HG03432 (cell line): Measurements from ENCODE around the gene PNPLA8.
"Not testable (repeated sequence)": the region's sequence is repeated elsewhere in the genome, so short reads cannot be mapped to it uniquely, and the experiment has no call there.

Experiments used
- ATAC-seq: cut with Tn5 transposase; IDR thresholded peaks from one replicate; pipeline ENCODE4 v1.9.1; 2021; ENCODE audit warnings: mild to moderate bottlenecking, moderate library complexity; ENCODE audit not compliant: unreplicated experiment

Gene PNPLA8, protein sequence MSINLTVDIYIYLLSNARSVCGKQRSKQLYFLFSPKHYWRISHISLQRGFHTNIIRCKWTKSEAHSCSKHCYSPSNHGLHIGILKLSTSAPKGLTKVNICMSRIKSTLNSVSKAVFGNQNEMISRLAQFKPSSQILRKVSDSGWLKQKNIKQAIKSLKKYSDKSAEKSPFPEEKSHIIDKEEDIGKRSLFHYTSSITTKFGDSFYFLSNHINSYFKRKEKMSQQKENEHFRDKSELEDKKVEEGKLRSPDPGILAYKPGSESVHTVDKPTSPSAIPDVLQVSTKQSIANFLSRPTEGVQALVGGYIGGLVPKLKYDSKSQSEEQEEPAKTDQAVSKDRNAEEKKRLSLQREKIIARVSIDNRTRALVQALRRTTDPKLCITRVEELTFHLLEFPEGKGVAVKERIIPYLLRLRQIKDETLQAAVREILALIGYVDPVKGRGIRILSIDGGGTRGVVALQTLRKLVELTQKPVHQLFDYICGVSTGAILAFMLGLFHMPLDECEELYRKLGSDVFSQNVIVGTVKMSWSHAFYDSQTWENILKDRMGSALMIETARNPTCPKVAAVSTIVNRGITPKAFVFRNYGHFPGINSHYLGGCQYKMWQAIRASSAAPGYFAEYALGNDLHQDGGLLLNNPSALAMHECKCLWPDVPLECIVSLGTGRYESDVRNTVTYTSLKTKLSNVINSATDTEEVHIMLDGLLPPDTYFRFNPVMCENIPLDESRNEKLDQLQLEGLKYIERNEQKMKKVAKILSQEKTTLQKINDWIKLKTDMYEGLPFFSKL

DNA sequence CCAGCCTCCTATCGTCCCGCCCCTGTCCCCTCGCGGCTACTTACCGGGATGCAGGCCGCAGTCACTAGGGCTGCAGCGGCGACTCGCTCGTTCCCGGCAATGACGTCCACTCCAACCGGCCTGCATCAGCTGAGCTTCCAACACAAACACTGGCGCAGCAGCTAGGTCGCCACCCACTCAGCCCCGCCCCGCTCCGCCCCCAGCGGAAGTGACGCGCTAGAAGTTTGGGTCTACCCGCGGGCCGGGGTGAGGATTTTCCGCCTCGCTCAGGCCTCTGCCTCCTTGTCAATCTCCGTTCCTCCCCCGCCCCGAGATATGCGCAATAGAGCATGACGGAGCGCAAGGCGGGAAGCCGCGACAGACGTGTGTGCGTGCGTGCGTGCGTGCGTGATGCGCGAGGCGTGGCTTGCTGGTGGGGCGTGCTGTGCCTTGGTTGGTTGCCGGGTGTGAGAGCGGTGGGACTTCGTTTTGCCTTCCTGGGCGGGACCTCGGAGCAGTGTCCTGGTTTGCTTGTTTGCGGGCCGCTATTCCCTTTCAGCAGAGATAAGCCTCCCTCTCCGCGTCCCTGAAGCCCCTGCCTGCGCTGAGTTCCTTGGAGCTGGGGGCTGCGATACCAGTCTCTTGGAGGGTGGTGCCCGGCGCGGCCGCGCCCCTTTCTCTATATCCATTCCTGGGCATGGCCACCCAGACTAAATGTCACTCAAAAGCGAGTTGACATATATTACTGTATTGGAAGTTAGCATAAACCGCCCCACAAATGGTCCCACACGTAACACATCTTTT lies at the start of gene PNPLA8:
Gene PNPLA8 (minus strand): TSS at position 151 of the 783 bp plus-strand sequence. CDS start 10,644 bp downstream, outside the sequence.
- peak; percentile 95 for ATAC-seq

DNA sequence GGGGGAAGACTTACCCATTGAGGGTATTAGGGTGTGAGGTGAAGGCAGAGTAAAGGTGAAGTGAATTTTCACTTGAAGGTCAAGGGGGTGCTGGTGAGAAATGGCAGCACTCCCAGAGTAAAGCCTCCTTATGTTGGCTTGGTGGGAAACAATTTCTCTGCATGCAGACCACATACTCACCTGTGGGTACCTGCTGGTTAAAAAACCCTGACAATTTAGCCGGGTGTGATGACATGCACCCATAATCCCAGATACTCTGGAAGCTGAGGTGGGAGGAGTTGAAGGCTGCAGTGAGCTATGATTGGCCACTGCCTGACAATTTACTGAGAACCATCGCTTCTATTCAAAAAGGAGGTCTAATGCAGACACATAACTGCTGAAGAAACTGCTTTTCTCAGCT lies 49.2 kb upstream of the PNPLA8 start:
- ATAC-seq: no peak

- no peak for ATAC-seq
These were observed 46.5 kb upstream of the PNPLA8 start for GRCh38 chr7:108572480-108572879.

- ATAC-seq: peak; percentile 26
These were observed 44.3 kb upstream of the PNPLA8 start for GRCh38 chr7:108570146-108570755.

DNA sequence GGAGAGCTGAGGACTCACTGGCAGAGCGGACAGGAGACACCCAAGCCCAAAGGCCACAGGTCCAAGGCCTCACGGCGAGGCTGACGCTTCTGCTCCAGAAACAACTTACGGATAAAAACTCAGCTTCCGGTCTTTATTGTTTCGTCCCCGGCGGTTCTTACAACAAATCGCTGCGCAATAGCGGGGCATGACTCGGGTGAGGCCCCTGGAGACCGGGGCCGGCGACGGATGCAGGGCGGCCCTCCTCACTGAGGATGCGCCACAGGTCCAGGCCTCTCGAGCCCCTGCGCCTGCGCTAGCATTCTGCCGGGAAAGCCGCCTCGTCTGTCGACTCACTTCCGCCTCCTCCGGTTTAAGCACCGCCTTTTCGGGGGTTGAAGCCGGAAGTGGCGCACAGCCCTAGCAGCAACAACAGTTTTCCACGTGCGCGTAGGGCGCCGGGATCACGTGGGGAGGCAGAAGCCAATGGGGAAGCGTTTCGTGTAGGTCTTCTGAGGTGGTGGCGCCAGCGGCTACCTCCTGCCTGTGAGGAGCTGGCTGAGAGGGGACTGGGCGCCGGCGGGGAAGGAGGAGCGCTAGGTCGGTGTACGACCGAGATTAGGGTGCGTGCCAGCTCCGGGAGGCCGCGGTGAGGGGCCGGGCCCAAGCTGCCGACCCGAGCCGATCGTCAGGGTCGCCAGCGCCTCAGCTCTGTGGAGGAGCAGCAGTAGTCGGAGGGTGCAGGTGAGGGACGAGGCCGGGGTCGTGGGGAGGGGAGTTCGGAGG lies 43.6 kb upstream of the PNPLA8 start, which contains the start of the genes DNAJB9 and THAP5:
Gene DNAJB9 (plus strand): TSS at position 494 of the 765 bp plus-strand sequence. CDS start 1,853 bp downstream, outside the sequence.
Gene THAP5 (minus strand): TSS at position 326 of the 765 bp plus-strand sequence. CDS start 137 bp downstream, at position 189.
- ATAC-seq: peak; percentile 94

DNA sequence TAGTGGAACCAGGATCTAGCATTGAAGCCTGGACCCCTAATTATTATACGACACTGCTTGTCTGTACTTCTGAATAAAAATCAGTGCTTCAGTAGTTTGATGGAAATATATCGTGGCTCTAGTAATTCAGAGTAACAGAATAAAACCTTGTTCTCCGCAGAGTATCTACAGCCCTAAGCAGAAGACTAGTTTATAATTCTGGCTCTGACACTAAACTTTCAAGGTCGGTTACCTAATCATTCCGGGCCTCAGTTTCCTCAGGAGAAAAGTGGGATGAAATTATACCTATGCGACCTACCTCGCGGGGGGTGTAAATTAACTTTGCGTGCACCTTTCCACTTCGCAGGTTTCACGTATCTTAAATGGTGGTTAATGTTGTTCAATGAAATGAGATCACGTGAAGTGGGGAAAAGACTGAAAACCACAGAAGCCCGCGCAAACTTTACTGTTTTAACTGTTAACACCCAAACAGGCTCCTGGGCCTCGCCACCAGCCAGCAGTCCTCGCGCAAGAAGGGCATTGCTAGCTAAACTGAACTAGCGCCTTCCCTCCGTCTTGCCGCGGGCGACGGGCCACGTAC lies 43.0 kb upstream of the PNPLA8 start:
- ATAC-seq: no peak

DNA sequence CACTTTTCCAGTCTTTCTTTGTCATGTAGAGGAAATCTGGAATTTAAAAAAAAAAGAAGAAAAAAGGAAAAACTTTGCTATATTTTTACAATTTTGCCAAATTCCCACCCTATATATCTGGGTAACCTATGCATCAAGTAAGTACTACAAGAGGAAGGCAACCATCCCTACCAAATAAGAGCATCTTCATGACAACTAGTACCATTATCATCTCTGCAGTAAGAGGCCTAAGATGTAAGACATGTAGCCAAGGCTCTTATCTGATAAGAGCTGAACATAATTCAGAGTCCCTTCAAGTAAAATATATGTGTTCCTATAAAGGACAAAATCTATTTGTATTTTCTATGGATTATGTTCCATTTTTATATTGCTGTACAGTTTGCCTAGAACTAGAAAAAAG lies 40.1 kb upstream of the PNPLA8 start:
- no peak for ATAC-seq

GRCh38 chr7:108561047-108561619 lies 35.2 kb upstream of the PNPLA8 start:
- ATAC-seq: no peak

- ATAC-seq: no peak
These were observed 33.3 kb upstream of the PNPLA8 start for GRCh38 chr7:108559253-108559652.

DNA sequence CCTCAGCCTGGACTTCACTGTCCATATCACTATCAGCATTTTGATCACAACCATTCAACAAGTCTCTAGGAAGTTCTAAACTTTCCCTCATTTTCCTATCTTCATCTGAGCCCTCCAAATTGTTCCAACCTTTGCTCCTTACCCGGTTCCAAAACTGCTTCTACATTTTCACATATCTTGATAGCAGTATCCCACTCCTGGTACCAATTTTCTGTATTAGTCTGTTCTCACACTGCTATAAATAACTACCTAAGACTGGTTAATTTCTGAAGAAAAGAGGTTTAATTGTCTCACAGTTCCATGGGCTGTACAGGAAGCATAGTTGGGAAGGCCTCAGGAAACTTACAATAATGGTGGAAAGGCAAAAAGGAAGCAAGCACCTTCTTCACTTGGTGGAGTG lies 31.7 kb upstream of the PNPLA8 start:
- no peak for ATAC-seq

- ATAC-seq: no peak
These were observed 31.3 kb upstream of the PNPLA8 start for GRCh38 chr7:108557191-108557590.

GRCh38 chr7:108556665-108557064 lies 30.7 kb upstream of the PNPLA8 start:
- not testable (repeated sequence) for ATAC-seq

GRCh38 chr7:108548141-108548896 lies 22.4 kb upstream of the PNPLA8 start:
- ATAC-seq: not testable (repeated sequence)

GRCh38 chr7:108541478-108541877 lies 15.5 kb upstream of the PNPLA8 start:
- ATAC-seq: no peak

DNA sequence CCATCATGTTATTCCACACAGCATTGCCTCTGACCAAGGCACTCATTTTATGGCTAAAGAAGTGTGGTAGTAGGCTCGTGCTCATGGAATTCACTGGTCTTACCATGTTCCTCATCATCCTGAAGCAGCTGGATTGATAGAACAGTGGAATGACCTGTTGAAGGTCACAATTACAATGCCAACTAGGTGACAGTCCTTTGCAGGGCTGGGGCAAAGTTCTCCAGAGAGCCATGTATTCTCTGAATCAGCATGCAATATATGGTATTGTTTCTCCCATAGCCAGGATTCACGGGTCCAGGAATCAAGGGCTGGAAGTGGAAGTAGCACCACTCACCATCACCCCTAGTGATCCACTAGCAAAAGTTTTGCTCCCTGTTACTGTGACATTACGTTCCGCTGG lies 12.8 kb upstream of the PNPLA8 start:
- not testable (repeated sequence) for ATAC-seq

DNA sequence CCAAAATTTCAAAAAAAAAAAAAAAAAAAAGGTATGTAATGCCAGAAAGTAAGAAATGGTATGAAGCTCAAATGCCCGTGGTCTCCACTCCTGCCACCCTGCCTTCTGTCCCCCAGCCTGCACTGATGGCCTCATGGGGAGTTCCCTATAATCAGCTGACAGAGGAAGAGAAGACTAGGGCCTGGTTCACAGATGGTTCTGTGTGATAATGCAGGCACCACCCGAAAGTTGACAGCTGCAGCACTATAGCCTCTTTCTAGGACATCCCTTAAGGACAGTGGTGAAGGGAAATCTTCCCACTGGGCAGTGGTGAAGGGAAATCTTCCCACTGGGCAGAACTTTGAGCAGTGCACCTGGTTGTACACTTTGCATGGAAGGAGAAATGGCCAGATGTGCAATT lies 12.3 kb upstream of the PNPLA8 start:
- not testable (repeated sequence) for ATAC-seq

DNA sequence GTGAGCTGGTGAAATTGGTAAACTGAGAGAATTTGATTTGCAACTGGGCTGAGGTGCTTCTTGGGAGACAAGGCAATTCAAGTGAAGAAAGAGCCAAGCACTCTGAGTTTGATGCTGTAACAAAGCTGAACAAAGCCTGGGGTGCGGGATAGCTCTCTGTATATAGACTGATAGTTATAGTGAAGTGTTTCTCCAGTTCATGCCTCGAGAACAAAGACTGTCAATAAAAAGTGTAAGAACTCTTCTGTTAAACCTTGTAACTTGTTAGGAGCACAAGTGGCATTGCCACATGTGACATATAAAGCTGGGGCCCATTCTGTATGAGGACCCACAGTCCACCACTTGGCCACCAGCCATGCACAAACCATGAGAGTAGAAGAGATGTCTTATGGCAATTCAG lies 11.3 kb upstream of the PNPLA8 start:
- ATAC-seq: no peak

DNA sequence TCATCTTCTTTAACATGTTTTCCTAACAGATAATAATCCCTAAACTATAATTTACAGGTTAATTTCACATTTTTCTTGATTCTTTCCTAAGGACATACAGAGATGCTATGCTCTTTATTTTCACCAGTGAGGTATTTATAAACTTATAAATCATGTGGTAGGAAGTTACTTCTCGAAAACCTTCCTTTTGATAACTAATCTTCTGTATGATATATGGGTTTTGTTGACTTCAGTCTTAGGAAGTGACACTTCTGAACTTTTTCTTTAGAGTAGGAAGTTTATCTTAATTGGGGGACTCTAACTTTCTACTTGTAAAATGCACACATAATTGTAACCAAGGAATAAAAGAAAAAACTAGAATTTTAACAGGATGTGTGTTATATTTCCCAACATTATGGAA lies 9.8 kb upstream of the PNPLA8 start:
- ATAC-seq: no peak
